NB4 (cell line): Measurements from ENCODE around the gene TMED3.

Experiments
- DNase-seq: peaks from one replicate; pipeline ENCODE4 v3.0.0; 2010; ENCODE audit warnings: low read depth
- H3K4me3 ChIP-seq: one replicate; pipeline ENCODE4 v1.5.1; 2011; ENCODE audit warnings: mild to moderate bottlenecking, low read depth, low read length, moderate library complexity
- CTCF ChIP-seq: IDR thresholded peaks from one replicate; pipeline ENCODE4 v1.5.1; 2012; ENCODE audit warnings: low read depth, low read length
- MAX ChIP-seq: IDR thresholded peaks from 2 replicates; pipeline ENCODE4 v1.6.1; 2011; ENCODE audit warnings: low read depth, low read length
- MYC ChIP-seq: IDR thresholded peaks from 2 replicates; pipeline ENCODE4 v1.6.1; 2011; ENCODE audit warnings: low read depth, low read length
- POLR2A ChIP-seq: IDR thresholded peaks from 2 replicates; pipeline ENCODE4 v1.6.1; 2011; ENCODE audit warnings: mild to moderate bottlenecking; ENCODE audit not compliant: insufficient read length; ENCODE audit errors: extremely low read depth

TMED3 gene

GRCh38 chr15:79310985-79311900 lies at the start of gene TMED3:
Gene TMED3, plus strand, starts transcription at chr15:79311112. Its CDS starts 138 bp downstream, at chr15:79311250.
- H3K4me3 ChIP-seq: peak within 1 kb of the TSS; percentile 88
- DNase-seq: peak; percentile 92
- TF ChIP-seq CTCF: peak; percentile 22
- TF ChIP-seq POLR2A: peak; percentile 63
- peak; percentile 55; the same call in 1 of the 2 replicates for TF ChIP-seq MYC
- TF ChIP-seq MAX: peak; percentile 32; the same call in 1 of the 2 replicates

GRCh38 chr15:79261836-79262235 lies 49.1 kb upstream of the TMED3 start:
- TF ChIP-seq CTCF (no peak), MYC (no peak), POLR2A (no peak), MAX (no peak)
- no peak overlapping the region for H3K4me3 ChIP-seq

GRCh38 chr15:79265167-79265566 lies 45.7 kb upstream of the TMED3 start:
- no peak for TF ChIP-seq CTCF
- no peak for TF ChIP-seq POLR2A
- TF ChIP-seq MYC: no peak
- no peak for TF ChIP-seq MAX
- no peak overlapping the region for H3K4me3 ChIP-seq
- DNase-seq: no peak

More at GRCh38 chr15:79261836-79262235, 49.1 kb upstream of the TMED3 start:
- DNase-seq: no peak

- H3K4me3 ChIP-seq: no peak overlapping the region
- DNase-seq: no peak
- TF ChIP-seq MYC (no peak), POLR2A (no peak), MAX (no peak), CTCF (no peak)
Observed at GRCh38 chr15:79265987-79266579, 44.8 kb upstream of the TMED3 start.

- no peak within 1 kb of the TSS for H3K4me3 ChIP-seq
- DNase-seq: no peak
- TF ChIP-seq MYC (no peak), MAX (no peak), POLR2A (no peak), CTCF (no peak)
Observed at GRCh38 chr15:79282371-79283251, 28.3 kb upstream of the TMED3 start, which contains the start of gene ANKRD34C. Gene ANKRD34C, plus strand, starts transcription at chr15:79282722. Its CDS starts 10,563 bp downstream, at chr15:79293285.
